HG02981 (cell line): Measurements from ENCODE around the gene IFRD2.
A peak's percentile ranks its signal among the peaks of the same experiment; 100 is the strongest.
"Not testable (repeated sequence)": the region's sequence is repeated elsewhere in the genome, so short reads cannot be mapped to it uniquely, and the experiment has no call there.

Experiments used
- ATAC-seq: cut with Tn5 transposase; IDR thresholded peaks from one replicate; pipeline ENCODE4 v1.9.1; 2021; ENCODE audit warnings: mild to moderate bottlenecking, moderate library complexity; ENCODE audit not compliant: unreplicated experiment

Gene IFRD2

DNA sequence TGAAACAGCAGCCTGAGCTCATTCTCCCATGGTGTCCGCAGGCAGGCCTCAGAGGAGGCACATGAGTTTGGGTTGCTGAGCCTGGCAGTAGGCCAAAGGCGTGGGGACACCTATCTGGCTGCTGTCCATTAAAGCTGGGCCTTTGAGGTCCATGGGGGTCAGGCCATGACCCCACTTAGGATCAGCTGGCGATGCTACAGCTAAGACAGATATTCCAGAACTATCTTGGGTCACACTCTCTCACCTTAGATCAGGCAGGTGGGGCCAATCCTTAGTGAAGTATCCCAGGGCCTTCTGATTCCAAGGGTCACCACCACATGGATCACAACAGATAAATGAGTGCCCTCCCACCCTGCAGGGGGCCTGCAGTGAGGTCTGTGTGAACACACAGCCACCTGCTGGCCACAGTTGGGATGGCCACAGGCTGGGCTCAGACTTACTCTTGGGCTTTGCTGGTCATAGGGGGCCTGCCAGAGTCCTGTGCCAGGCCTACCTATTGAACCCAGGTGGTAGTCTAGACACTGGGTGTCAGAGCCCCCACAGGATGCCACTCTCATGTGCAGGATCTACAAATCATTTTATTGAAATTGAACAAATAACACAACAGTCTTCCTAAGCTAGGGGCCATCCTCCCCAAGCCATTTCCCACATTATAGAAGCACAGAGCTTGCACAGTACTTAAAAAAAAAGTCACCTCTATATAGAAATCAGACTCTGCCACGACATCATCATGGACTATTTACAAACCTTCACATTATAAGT lies 32.3 kb upstream of the IFRD2 start:
- no peak for ATAC-seq

DNA sequence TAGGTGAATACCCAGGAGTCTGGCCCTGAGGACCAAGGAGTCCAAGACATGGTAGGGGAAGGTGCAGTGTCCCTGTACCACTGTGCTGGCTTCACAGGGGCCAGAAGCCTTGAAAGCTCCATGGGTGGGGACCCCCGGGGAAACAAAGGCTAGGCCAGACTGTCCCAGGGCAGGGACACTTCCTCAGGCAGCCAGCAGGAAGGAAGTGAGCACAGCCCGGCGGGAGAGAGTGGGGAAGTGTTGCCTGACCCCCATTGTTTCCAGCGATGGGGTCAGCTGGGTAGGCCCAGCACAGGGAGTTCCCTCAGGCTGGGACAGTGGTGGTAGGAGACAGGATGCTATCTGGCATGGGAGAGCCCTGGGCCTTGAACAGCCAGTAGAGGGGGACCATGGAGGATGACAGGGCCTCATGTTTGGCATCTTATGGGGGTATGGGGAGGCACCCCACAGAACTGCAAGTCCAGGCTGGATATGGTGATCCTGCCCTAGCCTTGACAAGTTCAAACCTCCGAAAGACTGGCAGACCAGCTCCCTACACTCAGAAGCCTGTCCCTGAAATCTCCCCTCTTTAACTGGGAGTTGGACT lies 31.5 kb upstream of the IFRD2 start:
- no peak for ATAC-seq

DNA sequence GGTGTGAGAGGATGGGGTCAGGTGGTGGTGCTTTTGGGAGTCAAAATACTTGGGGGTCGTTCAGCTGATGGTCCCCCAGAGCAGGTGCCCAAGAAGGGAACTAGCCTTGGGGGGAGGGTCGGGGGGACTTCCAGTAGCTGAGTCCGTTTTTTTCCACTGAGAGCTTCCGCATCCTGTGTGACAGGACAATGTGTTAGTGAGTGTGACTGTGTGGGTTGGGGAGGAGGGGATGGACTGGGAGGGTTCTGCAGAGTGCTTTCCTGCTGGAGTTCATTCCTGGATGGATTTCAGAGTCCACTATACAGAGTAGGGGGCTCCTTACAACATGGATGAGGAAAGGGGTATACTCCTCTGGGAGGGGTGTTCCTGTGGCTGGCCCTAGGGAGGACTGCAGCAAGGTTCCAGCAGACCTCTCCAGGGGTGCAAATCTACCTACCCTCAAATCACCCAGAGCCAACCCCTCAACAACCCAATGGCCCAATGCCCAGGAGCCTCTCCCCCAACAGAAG lies 30.9 kb upstream of the IFRD2 start:
- ATAC-seq, result no peak

DNA sequence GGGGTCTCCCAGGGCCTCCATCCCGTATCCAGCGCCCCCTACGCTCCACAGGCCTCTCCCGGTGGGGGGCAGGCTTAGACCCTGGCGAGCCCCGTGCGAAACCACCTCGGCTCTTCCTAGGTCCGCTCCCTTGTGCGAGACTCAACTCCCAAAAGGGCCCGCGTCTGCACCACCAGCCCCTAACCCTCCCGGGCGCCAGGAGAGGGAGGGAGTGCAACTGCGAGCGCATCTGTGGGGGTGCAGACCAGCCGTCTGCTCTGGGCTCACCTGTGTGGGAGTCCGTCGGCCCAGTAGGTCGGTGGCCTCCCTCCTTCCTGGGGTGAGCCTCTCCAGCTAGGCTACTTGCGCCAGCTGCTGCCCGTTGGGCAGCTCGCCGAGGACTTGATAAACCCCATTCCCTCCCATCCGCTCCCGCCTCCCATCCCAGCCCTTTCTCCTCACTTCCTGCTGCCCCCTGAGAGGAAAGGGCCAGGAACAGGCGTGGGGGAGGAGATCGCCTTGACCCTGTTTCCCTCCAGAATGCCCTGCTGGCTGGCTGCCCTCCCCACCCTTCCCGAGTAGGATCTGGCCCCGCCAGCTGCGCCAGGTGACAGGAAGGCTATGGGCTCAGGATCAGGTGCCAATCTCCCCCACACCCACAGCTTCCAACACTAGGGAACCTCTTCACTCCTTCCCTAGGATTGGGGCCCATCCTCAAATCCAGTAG lies 30.3 kb upstream of the IFRD2 start, which contains the start of gene HYAL2:
Gene HYAL2 (minus strand): TSS at position 360 of the 706 bp plus-strand sequence. CDS start 2,256 bp downstream, outside the sequence.
- no peak for ATAC-seq

DNA sequence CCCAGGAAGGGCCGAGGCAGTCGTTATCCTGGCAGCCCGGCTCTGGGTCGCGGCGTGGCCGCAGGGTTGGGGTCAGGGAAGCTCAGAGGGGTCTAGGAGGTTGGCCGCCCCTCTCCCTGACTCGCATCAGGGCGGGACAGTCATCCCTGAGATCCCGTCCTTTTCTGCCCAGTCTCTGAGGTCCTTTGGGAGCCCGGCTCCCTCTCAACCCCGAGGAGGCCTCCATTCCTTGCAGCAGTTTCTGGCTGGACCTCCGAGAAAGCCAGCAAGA lies 29.8 kb upstream of the IFRD2 start:
- no peak for ATAC-seq

DNA sequence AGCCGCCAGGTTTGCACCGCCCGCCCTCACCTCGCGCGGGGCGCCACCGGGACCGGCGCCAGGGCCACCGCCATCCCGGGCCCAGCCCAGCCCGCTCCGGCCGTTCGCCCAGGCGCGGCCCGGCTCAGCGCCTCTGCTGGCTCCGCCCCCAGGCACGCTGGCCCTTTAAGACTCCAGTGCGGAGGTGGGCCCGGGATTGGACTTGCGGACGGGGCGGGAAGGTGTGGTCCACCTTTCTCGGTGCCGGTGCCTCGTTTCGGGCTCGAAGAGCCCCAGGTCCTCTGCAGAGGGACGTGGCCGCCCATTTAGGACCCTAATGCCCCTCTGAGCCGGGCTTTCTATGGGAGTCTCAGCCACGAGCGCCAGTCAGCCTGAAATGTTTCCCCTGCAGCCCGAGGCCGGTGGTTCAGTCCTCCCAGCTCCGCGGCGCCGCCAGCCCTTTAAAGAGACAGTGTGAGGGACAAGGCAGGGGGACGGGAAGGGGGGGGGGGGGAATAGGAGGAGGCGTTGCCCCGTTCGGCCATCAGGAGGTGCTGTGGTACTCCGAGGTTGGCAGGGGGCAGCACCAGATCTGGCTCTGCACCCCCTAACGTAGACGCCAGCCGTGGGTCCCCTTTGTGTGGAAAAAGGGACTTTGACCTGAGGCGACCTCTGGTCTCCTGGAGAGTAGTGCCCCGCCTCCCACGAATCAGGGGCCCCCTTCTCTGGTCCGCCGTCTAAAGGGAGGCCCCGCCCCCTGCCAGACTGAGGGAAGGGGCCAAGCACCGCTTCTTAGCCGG lies 29.3 kb upstream of the IFRD2 start:
- ATAC-seq, result peak; percentile 78

DNA sequence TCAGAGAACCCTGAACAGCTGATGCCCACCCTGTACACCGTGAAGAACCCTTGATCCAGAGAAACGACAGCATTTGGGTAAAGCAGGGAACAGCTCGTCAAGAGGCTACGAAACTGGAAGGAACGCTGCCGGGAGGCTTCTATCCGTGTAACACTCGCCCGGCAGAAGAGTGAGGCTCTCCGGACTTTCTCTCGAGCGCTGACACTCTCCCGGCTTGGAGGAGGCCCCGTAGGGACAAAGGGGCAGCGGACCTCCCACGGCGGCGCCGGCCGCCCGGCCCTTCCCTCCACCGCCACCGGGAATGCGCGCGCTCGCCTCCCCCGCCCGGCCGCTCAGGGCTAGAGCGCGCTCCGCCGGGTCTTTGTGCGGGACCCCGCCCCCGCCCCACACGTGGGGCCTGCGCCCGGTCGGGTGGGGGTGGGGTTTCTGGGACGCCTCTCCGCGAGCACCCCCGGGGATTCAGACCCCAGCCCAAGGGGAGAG lies 28.7 kb upstream of the IFRD2 start:
- ATAC-seq, result peak; percentile 36

DNA sequence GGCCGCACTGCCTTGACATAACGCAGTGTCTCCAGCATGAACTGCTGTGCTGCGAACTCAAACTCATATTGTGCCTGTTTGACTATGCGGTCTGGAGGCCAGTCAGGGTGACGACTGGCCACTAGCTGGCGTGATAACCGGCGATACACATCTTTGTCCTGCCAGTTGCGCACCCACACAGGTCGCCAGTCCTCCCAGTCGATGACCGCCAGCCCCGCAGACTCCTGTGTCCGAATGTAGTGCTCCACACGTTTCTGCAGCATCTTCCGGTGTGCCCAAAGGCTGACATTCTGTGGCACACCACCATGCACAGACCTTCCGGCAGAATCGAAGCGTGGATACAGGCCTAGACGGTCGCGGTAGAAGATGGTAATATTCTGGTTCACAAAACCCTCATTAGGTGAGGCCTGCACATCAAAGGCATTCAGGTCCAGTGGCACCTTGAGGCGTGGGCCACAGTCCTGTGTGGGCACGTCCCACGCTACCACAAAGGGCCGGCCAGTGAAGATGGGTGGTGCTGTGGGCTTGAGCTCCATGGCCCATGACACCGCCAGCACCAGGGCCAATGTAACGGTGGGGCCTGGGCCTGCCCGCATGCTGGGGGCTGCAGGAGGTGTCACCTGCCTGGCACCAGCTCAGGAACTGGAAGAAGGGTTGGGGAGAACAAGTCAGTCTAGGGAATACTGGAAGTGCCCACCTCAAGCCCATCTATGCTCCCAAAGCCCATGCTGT lies 27.8 kb upstream of the IFRD2 start:
- no peak for ATAC-seq

DNA sequence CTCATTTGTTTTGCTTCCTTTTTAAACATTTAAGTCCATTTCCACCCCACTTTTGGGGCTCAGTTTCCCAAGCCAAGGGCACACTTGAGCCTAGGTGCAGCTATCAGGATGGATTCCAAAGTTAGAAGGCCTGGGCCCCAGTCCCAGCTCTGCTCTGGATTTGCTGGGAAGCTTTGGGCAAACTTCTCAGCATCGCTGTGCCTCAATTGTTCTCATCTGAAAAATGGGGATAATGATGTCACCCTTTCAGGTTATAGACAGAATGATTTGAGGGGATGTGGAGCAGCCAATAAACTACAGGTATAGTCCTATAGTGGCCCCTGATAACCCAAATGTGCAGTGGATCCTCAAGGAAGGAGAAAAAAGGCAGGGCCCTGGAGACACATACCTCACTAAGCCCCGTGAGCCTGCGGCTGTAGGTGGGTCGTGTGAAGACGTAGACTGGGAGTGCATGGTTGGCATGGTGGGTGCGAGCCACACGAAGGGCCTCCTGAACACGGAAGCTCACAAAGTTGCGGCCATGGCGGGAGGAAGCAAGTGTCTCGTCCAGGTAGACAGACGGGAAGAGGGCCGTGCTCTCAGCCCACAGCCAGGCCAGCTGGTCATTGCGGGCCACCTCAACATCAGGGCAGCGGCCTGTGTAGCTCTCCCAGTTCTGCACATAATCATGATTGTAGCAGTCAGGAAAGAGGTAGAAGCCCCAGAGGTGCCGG lies 27.1 kb upstream of the IFRD2 start:
- ATAC-seq, result no peak

DNA sequence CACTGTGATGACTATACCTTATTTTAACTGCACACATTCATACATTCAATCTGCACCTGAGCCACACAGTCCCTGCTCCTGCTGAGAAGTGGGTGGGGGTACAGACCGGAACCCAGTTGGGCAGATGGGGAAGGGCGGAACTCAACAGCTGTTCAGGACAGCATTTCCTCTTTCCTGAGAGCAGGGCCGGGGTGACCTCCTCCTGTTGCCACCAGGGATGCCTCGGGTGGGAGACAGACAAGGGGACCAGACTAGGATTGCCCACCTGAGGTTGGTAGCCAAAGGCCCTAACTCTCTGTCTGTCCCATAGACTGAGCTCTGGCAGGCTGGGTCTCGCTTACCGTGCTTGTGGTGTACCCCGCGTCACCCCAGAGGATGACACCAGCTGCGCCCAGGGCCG lies 26.4 kb upstream of the IFRD2 start:
- ATAC-seq, result no peak

DNA sequence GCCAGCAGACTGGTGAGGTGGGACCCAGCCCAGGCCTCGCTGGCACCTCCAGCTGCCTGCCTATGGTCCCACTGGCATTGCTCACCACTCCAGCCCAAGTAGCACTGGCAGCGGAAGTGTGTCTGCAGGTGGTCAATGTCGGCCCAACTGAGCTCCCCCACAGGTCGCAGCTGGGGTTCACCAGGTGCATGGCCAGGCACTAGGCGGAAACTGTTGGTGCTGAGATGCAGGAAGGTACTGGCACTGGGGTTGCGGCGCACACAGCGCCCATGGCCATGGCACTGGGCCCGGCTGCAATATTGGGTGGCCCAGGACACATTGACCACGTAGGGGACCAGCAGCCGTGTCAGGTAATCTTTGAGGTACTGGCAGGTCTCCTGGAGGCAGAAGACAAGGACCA lies 25.9 kb upstream of the IFRD2 start:
- ATAC-seq, result no peak

DNA sequence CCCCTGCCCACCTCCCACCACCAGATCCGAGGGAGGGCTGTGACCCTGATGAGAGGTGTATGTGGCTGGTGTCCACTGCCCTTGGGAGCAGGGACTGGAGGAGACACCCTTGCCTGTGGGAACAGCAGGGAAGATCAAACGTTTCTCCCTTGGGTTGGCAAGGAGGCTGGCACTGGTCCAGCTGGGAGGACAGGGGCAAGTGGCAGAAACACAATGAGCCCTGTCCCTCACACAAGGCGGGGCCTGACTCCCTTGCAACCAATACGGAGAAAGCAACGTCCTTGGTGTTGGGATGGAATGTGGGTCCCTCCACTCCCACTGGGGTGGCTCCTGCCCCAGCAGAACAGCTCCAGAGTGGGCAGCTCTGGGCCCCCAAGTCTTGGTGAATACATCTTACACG lies 25.1 kb upstream of the IFRD2 start:
- ATAC-seq, result no peak

DNA sequence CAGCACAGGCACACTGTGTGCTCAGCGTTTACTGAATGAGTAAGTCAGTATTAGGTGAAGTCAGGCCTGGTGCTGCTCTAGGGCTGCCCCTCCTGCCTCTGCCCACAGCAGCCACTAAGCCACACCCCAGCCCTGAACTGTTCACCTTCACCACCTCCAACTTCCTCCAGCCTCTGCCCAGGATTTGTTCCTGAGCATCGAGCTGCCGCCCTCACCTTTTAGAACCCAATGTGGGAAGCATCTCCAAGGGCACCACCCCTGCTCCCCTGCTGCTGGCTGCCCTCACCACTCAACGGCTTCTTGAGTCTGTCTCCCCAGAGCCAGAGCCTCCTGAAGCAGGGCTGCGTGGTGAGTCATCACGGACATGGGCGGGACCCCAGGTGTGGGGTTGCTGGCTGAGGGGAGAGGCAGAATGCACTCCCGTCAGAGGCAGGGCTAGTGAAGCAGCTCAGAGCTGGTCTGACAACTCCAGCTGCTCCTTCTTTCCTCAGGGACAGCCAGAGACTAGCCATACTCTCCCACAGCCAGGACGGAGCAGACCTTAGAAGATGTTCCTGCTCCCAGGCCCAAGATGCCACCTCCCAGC lies 24.5 kb upstream of the IFRD2 start:
- no peak for ATAC-seq

DNA sequence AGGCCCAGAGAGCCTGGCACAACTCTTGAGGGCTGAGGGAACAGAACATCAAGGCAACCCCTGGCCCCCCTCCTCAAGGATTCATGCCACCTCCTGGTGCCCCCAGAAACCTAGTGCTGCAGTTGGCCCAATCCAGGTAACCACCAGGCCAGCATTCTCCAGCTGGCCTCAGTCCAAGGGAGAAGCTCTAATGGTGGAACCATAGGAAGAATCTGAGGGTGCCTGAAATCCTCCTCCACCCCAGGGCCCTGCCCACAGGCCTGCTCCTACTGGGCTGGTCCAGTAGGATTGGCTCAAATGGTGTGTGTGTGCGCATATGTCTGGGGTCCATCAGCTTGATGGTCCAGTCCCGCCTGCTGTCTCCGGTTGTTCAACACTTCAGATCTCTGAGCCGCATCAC lies 22.6 kb upstream of the IFRD2 start:
- ATAC-seq, result no peak

DNA sequence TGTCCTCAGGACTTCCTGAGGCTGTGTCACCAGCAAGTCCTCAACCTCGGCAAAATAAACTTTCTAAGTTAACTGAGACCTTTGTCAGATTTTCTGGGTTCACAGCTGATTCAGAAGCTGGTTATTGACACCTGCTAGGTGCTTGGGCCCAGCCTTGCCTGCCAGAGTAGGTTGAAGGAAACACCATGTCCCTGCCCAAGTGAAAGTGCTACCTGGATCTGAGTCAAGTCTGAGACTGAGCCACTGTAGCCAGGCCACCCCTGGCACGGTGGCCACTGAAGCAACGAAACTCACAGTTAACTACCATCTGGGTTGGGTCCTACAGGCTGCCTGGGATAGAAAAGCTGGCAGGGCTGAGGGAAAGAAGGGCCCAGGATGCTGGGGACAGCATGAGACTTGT lies 22.1 kb upstream of the IFRD2 start:
- ATAC-seq, result no peak

DNA sequence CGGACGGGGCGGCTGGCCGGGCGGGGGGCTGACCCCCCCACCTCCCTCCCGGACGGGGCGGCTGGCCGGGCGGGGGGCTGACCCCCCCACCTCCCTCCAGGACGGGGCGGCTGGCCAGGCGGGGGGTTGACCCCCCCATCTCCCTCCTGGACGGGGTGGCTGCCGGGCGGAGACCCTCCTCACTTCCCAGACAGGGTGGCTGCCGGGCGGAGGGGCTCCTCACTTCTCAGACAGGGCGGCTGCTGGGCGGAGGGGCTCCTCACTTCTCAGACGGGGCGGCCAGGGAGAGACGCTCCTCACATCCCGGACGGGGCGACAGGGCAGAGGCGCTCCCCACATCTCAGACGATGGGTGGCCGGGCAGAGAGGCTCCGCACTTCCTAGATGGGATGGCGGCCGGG lies 19.8 kb upstream of the IFRD2 start:
- not testable (repeated sequence) for ATAC-seq

DNA sequence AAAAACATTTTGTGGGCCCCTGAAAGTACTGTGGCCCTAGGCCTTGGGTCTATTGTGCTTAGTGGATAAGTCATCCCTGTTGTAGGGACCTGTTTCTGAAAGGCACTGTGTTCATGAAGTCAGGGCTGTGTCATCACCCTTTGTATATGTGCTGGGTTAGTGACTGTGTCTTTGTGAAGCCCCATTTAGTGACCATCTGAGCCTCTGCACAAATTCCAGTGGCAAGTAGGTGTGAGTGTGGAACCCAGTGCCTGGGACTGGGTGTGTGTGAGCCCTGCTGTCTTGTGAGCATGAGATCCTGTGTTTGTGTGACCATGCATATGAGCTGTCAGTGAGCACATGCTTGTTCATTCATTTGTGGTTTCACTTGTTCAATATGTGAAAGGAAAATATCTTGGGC lies 12.4 kb upstream of the IFRD2 start:
- no peak for ATAC-seq

DNA sequence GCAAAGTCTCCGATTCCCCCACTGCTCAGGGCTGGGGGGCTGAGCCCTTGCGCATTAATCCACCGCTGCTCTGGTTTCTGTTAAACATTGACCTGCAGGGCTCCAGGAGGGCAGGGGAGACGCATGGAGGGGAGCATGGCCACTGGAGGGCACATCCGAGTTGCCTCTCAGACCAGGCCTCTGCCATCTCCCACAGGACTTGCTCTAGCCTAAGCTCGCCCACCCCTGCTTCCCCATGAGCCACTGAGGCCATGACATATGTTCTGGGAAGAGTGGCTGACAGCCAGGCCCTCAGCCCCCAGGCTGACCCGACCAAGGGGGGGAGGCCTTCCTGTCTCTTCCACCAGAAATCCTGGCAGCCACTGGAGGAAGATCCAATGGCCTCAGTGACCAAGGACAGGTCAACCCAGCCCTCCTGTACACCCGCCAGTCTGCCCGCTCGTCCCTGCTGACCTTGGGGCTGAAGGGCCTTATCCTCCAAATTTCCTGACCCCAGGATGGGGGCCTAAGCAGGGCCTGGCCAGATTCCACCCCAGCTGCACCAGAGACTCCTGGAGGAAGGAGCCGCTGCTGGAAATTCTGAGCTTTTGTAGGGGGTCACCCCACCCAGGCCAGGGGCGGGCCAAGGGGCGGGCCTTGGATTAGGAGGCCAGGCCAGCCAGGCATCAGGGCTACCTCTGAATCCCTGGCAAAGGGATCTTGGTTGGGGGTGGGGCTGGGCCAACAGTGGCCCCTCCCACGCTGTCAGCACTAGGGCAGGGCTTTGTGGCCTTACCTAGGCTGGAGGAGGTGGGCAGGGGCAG lies 11.0 kb upstream of the IFRD2 start, which contains the start of gene HYAL1:
Gene HYAL1 (minus strand): TSS at position 562 of the 803 bp plus-strand sequence. CDS start 618 bp downstream, outside the sequence.
- ATAC-seq, result no peak
